GM21825 (cell line): ENCODE measurements around the gene CXCR6.

Source experiments
- ATAC-seq: cut with Tn5 transposase; IDR thresholded peaks from one replicate; pipeline ENCODE4 v1.9.1; 2021; ENCODE audit warnings: mild to moderate bottlenecking, moderate library complexity; ENCODE audit not compliant: unreplicated experiment

CXCR6 gene

DNA sequence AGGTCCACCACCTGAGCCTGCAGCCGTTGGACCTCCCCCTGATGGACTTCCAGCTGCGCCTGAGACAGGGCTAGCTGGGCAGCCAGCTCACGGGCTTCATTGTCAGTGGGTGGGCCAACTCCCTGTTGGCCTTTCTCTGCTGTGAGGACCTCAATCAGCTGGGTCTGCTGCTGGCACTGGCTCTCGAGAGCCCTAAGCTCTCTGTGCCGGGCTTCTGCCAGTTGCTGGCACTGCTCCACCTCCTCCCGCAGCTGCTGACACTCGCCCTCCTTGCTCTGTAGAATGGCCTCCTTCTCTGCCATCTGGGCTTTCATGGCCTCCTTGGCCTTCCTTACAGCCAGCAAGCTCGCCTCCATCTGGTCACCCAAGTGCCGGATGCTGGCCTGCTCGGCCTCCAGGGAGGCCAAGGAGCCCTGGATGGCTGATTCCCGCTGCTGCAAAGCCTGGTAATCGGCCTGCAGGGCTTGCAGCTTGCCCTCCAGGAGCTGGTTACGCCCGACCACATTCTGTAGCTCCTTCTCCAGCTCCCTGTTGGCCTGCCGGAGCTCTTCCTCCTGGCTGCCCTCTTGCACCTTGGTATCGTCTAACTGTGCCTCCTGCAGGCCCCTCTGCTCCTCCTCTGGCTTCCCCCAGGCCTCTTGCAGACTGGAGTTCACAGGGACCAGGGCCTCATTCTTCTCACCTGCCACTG, 23.8 kb downstream of the CXCR6 start:
- no peak for ATAC-seq

DNA sequence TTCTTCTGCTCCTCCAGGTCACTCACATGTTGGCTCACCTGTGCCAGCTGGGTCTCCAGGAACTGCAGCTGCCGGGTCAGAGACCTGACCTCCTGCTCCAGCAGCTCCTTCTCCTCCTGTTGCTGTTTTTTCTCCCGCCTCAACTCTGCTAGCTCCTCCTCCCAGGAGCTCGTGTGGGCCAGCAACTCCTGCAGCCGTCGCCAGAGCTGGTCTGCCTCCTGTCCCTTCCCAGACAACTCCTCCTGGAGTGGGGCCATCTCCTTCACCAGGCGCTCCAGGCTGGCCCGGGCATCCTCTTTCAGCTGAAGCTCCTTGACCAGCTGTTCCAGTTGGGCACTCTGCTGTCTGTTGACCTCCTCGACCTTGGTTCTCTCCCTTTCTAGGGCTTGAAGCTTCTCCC, 24.5 kb downstream of the CXCR6 start:
- no peak for ATAC-seq

DNA sequence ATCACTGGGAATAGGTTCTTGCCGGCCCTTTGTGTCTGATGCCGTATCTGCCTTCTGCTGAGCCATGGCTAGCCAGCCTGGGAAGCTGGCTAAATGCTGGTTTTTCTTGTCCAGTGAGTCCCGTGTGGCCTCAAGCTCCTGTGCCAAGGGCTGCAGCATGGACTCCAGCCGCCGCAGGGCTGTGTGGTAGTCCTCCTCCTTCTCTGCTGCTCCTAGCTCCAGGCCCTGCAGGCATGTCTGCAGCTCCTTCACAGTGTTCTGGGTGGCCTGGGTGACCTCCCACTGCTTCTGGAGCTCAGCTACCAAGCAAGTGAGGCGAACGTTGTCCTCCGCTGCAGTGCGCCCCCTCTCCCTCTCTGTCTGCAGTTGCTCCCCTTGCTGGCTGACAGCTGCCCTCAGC, 24.9 kb downstream of the CXCR6 start:
- ATAC-seq, result no peak

DNA sequence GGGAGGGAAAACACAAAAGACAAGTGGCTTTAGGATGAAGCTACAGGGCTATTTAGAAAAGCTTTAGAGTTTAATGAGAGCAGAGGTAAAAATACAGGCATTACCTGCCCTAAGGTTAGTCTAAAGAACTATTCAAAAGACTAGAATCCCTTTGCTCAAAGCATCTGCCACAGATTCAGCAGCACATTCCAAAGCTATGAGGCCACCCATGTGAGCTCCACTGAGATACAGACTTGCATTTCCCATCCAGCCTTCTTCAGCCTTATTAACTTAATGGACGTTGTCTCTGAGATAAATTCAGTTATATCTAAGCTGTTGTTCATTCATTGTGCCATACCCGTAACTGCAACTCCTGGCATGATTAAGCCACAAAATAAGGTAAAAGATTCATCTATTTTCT, 25.4 kb downstream of the CXCR6 start:
- ATAC-seq, result no peak

DNA sequence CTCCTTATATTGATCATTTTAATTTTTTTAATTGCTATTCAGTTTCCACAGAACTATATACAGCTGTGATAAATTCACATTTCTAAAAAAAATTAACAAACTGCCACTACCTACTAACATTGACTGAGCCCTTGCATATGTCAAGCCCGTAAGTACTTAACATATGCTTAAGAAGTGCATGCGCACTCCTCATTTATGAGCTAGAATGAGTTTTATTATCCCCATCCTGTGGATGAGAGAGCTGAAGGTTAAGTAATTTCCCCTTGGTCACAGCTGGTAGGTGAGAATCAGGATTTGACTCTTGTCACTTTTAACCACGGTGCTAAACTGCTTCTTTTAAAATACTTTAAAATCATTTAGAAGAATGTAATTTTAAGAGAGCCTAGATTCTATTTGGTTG, 25.9 kb downstream of the CXCR6 start:
- ATAC-seq, result no peak

DNA sequence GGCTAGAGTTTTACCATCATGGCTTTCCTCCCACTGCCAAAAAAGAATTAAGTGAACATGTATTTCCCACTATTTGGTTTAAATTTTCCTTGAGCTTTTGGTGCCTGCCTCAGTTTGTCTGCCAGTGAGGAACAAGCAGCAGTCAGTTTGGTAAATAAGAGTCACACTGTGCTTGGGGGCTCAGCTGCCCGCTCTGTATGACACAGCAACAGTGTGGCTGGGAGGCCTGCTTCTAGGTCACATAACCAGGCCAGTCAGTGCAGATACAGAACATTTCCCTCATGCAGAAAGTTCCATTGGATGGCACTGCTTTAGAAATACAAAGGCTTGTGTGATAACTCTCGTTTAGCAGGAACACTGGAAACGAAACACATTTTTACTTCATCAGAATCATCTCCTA, 26.7 kb downstream of the CXCR6 start:
- ATAC-seq, result no peak

DNA sequence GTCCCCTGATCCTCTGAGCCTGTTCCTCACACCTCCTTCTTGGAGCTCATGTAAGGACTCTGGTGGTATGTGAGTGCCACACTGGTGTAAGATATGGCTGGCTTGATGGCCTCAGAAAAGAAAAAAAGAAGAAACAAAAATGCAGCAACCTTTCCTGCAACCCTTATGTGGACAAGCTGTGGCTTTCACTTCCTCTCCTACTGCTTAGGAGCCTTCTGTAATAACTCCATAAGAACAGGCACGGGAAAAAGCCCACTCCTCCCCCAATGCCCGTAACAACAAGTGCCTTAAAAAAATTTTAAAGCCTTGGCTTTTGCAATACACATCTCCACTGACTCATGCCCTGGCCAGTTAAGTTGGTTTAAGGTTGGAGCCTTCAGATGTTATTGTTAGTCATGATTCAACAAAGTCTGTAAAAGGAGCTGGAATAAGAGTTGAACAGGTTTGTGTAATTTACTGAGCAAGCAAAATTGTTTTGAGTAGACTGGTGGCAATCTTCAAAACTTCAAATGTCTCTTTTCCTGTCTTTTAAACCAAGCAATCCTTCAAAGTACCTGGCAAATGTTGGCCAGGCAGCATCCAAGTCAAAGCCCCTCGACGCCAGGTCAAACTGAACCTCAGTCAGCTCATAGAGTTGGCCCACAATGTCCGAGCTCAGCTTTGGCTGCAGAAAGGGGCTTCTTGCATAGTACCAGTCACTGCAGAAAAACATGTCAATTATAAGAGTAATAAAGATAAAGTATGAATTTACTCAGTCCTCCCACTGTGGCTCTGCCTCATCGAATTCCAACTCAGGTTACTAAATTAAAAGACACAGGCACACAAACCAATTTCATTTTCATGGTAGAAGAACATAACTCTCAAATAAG, 29.5 kb downstream of the CXCR6 start:
- peak; percentile 68 for ATAC-seq

DNA sequence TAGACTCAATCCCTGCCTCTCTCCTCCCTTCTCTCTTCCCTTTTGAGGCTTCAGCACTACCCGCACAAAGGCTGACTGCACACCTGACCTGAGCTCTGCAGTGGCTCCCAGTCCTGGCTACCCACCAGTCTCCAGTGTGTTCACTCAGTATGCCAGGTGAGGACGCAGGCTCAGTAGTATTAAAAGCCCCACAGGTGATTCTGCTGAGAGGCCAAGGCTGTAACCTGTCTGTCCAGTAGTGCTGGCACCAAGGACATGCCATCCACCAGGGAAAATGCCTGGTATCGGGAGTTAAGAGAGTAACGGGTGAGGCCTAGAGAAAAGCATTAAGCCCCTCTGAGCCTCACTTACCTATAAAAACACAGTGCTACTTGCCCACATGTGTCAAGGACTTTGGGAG, 31.4 kb downstream of the CXCR6 start:
- ATAC-seq, result no peak

DNA sequence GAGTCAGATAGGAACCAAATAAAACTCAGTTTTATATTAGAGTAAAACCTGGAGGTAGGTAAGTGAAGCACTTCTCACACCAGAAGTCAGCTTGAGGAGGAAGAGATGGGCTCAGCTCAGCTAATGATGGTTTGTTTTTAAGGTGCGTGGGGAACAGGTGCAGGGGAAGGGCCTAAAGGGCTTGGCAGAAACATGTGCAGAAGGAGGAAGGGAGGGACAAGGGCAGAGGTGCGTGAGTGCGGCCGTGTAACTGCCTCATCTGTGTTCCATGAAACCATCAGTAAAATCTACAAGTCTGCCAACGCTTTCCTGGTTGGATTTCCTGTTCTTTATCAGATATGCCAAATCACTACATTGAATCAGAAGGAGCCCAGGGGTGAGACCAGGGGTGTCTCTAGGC, 32.4 kb downstream of the CXCR6 start:
- ATAC-seq, result no peak

DNA sequence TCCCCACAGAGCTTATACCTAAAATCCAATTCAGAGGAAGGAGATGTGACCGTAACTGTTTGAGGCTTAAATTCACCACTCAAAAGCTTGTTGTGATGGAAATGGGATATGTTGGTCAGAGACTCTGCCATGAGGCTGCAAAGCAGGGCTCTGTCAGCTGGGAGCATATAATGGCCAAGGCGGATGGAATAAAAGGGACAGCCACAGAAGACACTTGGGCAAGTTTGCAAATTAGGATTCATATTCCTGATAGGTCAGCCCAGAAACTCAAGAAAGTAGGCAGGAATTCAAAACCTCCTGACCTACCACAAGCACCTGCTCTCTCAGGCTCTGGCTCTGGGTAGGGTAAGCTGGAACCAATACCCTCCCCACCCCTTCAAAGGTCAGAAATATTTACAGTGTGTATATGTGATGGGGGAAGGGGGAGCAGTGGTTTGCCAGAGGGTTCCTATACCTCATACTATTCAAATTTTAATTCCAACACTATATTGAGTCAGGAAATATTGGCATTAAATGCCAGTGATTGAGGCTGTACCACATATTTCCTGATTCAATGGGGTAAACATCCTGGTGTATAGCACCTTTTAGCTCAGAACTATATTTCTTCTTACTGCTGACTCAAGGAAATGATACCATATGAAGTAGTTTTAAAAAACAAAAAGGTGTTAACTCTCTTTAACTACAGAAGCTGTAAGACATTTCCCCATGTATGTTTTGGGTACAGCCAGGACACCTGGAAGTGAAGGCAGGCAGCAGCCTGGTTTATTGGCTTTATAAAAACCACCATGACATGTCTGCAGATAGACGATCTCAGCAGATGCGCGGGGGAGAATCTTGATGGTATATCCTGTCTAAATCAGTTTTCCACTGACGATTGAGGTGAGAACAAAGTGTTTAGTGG, 33.2 kb downstream of the CXCR6 start:
- no peak for ATAC-seq

DNA sequence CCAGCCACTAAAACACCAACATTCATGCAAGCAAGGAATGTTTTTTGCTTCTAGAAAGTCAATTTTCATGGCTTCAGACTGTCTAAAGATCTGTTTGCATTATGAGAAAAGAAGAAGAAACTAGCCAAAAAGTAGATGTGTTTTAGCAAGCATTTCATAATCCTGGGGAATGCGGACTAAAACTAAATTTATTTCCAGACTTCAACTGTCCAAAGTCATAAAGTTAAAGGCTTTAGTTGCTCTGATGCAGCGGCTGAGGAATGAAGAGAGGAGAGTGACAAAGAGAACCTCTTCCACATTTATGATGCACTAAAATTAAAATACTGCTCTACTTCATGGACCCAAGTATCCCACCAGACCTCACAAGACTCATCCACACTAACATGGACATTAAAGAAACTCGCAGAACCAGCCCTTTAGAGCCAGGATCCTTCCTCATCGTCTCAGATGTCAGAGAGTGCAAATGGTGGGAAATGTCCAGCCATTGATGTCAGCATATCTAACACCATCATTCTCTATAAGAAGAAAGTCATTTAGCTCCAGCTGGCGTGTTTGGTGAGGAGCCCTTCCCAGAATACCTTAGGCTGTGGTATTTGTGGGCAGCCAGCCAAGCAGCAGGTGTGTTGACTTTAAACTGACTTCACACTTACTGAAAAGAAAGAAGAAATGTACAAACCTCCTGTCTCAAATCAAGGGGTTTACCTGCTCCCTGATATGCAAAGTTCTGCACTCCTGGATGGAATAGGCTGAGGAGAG, 34.9 kb downstream of the CXCR6 start:
- no peak for ATAC-seq

DNA sequence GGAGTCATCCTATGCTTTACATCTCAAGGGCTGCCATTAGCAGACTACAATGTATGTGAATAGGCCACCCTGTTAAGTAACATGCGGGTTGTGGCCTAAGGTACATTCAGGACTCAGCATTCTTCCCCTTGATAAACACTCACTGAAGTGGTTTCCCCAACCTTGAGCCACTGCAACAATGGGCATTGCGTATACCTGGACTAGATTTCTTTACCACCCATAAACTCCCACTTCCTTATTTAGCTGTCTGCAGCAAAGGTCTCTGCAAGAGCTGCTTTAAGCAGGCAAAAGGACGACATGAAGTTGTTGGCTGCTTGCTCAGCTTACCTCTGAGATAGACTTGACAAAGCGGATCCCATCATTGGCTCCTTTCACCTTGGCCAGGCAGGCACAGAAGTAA, 36.1 kb downstream of the CXCR6 start:
- ATAC-seq, result no peak

DNA sequence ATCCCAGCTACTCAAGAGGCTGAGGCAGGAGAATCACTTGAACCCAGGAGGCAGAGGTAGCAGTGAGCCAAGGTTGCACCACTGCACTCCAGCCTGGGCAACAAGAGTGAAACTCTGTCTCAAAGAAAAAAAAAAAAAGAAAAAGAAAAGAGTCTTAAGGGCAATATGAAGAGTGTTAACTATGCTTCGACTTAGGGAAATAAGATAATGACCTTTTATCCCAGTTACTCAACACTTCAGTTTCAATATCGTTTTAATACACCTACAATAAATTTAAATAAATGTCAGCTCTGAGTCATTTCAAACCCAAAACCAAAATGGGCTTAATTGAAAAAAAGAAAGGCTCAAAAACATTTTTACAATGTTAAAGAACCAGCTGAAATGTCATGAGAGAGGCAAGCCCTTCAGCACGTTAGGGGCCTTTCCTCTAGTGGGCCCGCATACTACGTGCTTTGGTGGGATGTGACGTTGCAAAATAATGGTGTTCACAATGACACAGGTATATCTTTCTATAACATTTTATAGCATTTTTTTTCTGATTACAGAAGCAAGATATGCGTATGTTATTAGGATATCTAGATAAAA, 37.1 kb downstream of the CXCR6 start:
- no peak for ATAC-seq

DNA sequence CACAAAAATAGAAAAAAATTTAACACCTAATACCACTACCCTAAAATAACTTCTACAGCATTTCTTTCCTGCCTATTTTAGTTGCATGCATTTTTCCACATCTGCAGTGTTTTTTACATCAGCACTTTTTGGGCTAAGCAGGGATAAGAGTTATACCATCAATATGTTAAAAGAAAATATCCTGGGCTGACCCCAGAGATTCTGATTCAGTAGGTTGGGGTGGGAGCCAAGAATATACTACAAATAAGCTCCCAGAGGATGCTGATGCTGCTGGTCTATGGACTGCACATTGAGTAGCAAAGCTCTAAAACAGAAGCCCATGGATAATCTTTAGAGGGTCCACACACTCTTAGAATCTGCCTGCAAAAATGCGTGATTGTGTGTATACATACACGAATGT, 37.6 kb downstream of the CXCR6 start:
- no peak for ATAC-seq

DNA sequence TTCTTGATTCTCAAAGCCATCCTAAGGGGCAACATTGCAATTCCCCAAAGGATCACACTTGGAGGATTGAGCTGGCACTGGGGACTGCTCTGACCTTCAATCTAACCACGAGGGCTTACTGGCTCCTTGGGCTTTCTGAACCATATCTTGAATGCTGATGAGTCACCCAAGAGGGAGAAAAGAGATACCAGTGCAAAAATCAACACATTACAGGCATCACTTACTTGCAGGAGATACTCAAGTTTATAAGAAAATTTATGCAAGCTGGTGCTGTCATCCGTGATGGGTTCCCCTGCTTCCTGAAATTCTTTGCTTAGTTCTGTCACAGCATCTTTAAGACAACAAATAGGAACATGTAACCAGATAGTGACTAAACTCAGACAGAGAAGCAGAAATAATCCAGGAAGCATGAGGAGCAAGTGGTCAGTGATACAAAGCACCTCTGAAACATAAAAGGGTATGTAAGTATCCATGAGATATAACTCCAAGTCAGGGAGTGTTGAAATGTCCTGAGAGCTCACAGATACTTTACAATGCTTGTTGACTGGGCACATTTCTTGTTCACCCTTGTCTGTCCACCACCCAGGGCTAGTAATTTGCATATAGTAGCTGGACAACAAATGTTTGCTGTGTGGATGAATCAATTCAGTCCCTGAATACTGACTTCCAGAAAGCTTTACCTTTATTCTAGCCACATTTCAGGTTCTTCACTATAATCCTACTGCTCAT, 38.2 kb downstream of the CXCR6 start:
- ATAC-seq, result no peak

DNA sequence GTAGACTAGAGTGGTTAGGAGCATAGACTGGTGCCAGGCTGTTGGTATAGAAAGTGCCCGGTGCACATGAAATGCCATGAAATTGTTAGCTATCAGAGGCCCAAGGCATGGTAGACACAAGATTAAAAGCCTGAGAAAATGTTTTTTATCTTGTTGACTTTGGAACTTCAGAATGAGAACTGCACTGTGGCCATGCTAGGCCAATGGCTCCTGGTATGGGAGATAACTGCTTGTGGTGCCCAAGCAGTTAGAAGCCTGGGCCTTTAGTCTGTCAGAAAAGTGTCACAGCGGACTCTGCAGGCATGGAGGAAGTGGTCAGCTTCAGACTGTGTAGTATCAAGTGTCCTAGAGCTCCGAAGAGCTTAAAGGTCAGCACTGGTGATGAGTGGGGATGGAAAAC, 40.5 kb downstream of the CXCR6 start:
- no peak for ATAC-seq

DNA sequence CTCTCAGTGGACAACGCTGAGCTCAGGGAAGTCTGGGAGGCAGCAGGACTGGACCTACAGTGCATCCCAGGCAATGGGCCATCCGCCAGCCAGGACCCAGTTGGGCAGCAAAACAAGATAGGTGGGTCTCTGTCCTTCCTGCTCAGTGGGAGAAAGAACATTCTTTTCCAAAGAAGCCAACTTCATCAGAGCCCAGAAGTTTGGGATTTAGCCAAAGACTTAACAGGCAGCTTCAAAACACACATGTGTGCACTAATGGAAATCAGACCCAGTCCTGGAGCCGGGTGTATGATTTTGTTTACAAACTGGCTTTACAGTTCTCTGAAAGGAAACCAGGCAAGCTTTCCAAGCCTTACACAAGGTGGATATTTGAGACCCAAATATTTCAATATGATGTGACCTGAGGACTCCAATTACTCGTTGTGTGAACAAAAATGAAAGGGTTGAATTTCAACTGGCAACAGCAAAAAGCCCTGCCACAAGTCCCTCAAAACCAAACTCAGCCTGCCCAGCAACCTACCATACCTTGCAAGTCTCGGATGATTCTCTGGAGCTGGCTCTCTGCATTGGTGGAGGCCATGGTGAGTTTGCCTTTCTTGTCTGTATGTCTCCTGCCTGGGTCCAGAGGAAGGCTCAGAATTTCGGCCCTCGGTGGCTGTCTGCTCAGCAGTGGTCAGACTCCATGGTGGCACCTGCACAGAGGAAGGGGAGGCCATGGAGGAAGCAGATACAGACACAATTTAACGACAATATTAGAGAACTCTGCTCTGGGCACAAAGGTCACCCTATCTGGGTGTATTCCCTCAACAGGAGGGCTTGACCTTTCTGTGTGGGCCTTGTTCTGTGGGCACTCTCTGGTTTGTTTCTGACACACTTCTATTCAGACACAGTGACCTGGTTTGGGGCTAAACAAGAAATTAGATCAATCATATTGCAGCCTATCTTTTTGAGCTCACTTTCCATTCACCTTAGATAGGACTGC, 41.4 kb downstream of the CXCR6 start:
- no peak for ATAC-seq

DNA sequence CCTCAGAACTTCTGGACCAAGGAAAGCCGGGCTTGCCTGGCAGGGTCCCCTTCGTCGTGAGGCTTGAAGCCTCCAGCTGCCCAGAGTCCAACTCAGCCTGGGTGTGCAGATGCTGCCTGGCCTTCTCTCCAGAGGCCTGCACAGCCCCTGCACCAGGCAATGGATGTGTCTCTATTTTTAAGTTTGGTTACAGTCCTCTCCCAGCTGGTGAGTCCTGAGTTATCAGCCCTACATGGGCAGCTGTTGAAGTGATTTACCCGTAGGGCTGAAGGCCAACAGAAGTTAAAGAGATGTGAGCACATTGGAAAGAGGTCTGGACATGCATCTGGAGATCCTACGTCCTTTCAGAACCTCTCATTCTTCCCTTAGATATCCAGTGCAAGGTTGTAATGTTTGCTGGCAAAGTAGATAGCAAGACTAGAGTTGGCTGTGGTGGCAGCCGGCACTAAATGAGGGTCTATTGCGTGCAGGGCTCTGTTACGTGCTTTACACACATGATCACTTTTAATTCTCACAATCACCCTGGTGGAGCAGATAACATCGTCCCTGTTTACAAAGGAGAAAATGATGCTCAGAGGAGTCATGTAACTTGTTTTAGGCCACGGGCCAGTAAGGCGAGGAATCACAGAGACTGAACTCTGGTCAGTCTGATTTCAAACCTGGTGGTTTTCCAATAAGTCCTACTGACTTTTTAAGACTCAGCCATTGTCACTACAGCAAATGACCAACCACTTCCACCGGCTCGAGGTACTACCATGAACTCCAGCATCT, 42.5 kb downstream of the CXCR6 start:
- ATAC-seq, result no peak
